Testis (tissue), 2 donors: ENCODE data around the gene DUS4L.

Experiments used
- CTCF ChIP-seq, 3 experiments: fragments of 450-650 bp in 2 of 3; fragments of 200-600 bp in 1 of 3; sonication (generic) in 1 of 3; IDR thresholded peaks; one replicate each; pipeline ENCODE4 v1.5.1; 2016 to 2019; ENCODE audit warnings: antibody characterized with exemption in 3 of 3, mild to moderate bottlenecking in 2 of 3, moderate library complexity in 1 of 3
- POLR2A ChIP-seq: fragments of 450-650 bp; IDR thresholded peaks from one replicate; pipeline ENCODE4 v1.6.1; 2017; ENCODE audit warnings: antibody characterized with exemption, mild to moderate bottlenecking, moderate library complexity

- TF ChIP-seq CTCF (IDR thresholded peaks at IDR 0.05) (no peak), POLR2A (no peak)
Measured at GRCh38 chr7:107527196-107527595, 36.6 kb upstream of the DUS4L start.
